Measurements from ENCODE around the gene C13orf46. TPM values are rescaled to one million over a fixed set of nuclear protein-coding genes. Genes with fewer than 3 reads are reported as not detected.

The C13orf46 gene
- total RNA-seq, 4 donors from 2014 or later = 0.17 to 0.94 (median 0.44) TPM; not detected in 1

GRCh38 chr13:114008964-114009589 lies 35.2 kb upstream of the C13orf46 start:
- no peak for TF ChIP-seq CTCF (IDR thresholded peaks at IDR 0.05; ENCODE audit: low read depth)

GRCh38 chr13:114007566-114007965 lies 33.7 kb upstream of the C13orf46 start:
- TF ChIP-seq CTCF (IDR thresholded peaks at IDR 0.05; ENCODE audit: low read depth) = no peak

GRCh38 chr13:114005206-114005724 lies 31.4 kb upstream of the C13orf46 start:
- no peak for TF ChIP-seq CTCF (IDR thresholded peaks at IDR 0.05; ENCODE audit: low read depth)

GRCh38 chr13:114004420-114005205 lies 30.7 kb upstream of the C13orf46 start:
- TF ChIP-seq CTCF (IDR thresholded peaks at IDR 0.05; ENCODE audit: low read depth) = no peak

- TF ChIP-seq CTCF (IDR thresholded peaks at IDR 0.05; ENCODE audit: low read depth) = no peak
These were observed 29.0 kb upstream of the C13orf46 start for GRCh38 chr13:114002771-114003321.

- TF ChIP-seq CTCF (IDR thresholded peaks at IDR 0.05; ENCODE audit: low read depth) = no peak
These were observed 28.2 kb upstream of the C13orf46 start for GRCh38 chr13:114002009-114002544.

Measured in subcutaneous adipose tissue (tissue), 4 donors.